CD8-positive, alpha-beta memory T cell (primary cell): ENCODE results near the gene DCAF15. TPM values are rescaled to one million over a fixed set of nuclear protein-coding genes. Genes with fewer than 3 reads are reported as not detected.
A peak's percentile ranks its signal among the peaks of the same experiment; 100 is the strongest.

Experiments used
- CTCF ChIA-PET: fragments of 350-600 bp; sonication (Branson Sonifier 250); formaldehyde crosslinking; loops from one replicate; lab custom pipeline; 2021; ENCODE audit warnings: antibody characterized with exemption; lab: Charles Lee
- POLR2A ChIA-PET: fragments of 350-600 bp; sonication (Branson Sonifier 250); formaldehyde crosslinking; loops from one replicate; lab custom pipeline; 2021; ENCODE audit warnings: antibody characterized with exemption; lab: Charles Lee
- DNase-seq, 5 donors: peaks; one replicate each; pipeline versions ENCODE4 v3.0.0 to v3.0.0-alpha.2; 2020 to 2022; ENCODE audit warnings: mixed read lengths in 1 of 5
- H3K27ac ChIP-seq: one replicate; pipeline ENCODE4 v1.7.0; 2013; ENCODE audit warnings: low read depth, mild to moderate bottlenecking, low read length, moderate library complexity
- H3K27me3 ChIP-seq: 2 replicates; pipeline ENCODE4 v1.7.0; 2013; ENCODE audit warnings: low read length, mild to moderate bottlenecking; ENCODE audit not compliant: insufficient read depth, poor library complexity, severe bottlenecking
- H3K36me3 ChIP-seq: 2 replicates; pipeline ENCODE4 v1.7.0; 2013; ENCODE audit warnings: mild to moderate bottlenecking, low read length, moderate library complexity; ENCODE audit not compliant: insufficient read depth
- H3K4me1 ChIP-seq: 2 replicates; pipeline ENCODE4 v1.7.0; 2013; ENCODE audit warnings: mild to moderate bottlenecking, low read length, moderate library complexity; ENCODE audit not compliant: insufficient read depth
- H3K4me3 ChIP-seq: 2 replicates; pipeline ENCODE4 v1.7.0; 2013; ENCODE audit warnings: mild to moderate bottlenecking, low read length
- H3K9me3 ChIP-seq: 2 replicates; pipeline ENCODE4 v1.7.0; 2013; ENCODE audit warnings: mild to moderate bottlenecking, low read length
- H3K27ac Mint-ChIP-seq, 8 donors: one replicate each; pipeline ENCODE4 v1.8.0; 2020 to 2021; ENCODE audit warnings: mixed read lengths in 8 of 8, mild to moderate bottlenecking in 6 of 8, inconsistent platforms in 3 of 8, moderate library complexity in 3 of 8
- H3K27me3 Mint-ChIP-seq, 2 donors: one replicate each; pipeline ENCODE4 v1.8.0; 2020 to 2021; ENCODE audit warnings: mixed read lengths in 2 of 2, mild to moderate bottlenecking in 1 of 2, moderate library complexity in 1 of 2
- H3K36me3 Mint-ChIP-seq, 3 donors: one replicate each; pipeline ENCODE4 v1.8.0; 2020 to 2021; ENCODE audit warnings: mixed read lengths in 3 of 3, inconsistent platforms in 1 of 3, mild to moderate bottlenecking in 1 of 3
- H3K4me1 Mint-ChIP-seq, 3 donors: one replicate each; pipeline ENCODE4 v1.8.0; 2020 to 2021; ENCODE audit warnings: mixed read lengths in 3 of 3, inconsistent platforms in 1 of 3, mild to moderate bottlenecking in 1 of 3
- H3K4me3 Mint-ChIP-seq, 7 donors: one replicate each; pipeline ENCODE4 v1.8.0; 2020 to 2021; ENCODE audit warnings: mixed read lengths in 7 of 7, mild to moderate bottlenecking in 6 of 7, moderate library complexity in 4 of 7, inconsistent platforms in 2 of 7
- H3K9me3 Mint-ChIP-seq, 5 donors: one replicate each; pipeline ENCODE4 v1.8.0; 2020 to 2022; ENCODE audit warnings: mixed read lengths in 5 of 5, mild to moderate bottlenecking in 3 of 5, moderate library complexity in 2 of 5, inconsistent platforms in 1 of 5
- polyA plus RNA-seq: library from polyadenylated mRNA; unstranded; fragments of 300-500 nt; fragmentation: Illumina TruSeq; gene quantifications from one replicate; pipeline ENCODE4 v1.2.3, GENCODE V29; 2021
- total RNA-seq, 2 experiments: library from RNA; stranded (reverse); gene quantifications; one replicate each; pipeline ENCODE4 v1.2.3, GENCODE V29; 2021

Gene DCAF15
- total and polyA plus RNA-seq, 3 experiments from 2014 or later = 8.0 to 66.5 (median 64.6) TPM

DNA sequence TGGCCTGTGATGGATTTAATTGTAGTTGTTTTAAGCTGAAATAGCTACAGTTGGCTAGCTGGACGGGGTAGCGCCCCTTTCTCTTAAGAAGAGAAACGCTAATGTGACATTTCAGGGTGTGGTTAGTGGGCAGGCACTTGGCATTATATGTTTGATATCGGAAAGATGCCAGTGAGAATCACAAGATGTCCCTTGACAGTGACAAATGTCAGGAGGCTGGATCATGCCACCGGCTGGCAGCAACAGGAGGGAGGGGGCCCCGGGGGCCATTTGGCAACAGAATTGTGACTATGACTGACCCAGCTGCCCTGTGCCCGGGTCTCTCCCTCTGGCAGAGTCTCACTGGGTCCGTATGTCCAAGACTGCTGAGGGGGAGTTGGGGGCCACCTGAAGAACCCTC, 4.7 kb downstream of the DCAF15 start:
- Mint-ChIP-seq H3K36me3 (peaks cover 0 to 72% (median 0%) of the 10 kb centered on the region in 3 donors), H3K9me3 (no peaks in the 10 kb centered on the region), H3K27me3 (no peaks in the 10 kb centered on the region), H3K4me3 (no peak overlapping the region), H3K27ac (peak overlapping the region in 1 of 8 donors; percentile 58), H3K4me1 (peaks cover 12 to 32% (median 16%) of the 10 kb centered on the region in 3 donors)
- Histone ChIP-seq H3K27ac (no peak overlapping the region), H3K4me1 (peaks cover 13% of the 10 kb centered on the region), H3K9me3 (no peaks in the 10 kb centered on the region), H3K27me3 (no peaks in the 10 kb centered on the region), H3K36me3 (peaks cover 36% of the 10 kb centered on the region), H3K4me3 (no peak overlapping the region)
- POLR2A ChIA-PET = no interaction called here
- CTCF ChIA-PET = interaction anchor here (1.4 kb wide), 1 partner anchor 25 kb away, joined by 3 read pairs; no protein-coding TSS in a partner anchor
- DNase-seq = no peak

DNA sequence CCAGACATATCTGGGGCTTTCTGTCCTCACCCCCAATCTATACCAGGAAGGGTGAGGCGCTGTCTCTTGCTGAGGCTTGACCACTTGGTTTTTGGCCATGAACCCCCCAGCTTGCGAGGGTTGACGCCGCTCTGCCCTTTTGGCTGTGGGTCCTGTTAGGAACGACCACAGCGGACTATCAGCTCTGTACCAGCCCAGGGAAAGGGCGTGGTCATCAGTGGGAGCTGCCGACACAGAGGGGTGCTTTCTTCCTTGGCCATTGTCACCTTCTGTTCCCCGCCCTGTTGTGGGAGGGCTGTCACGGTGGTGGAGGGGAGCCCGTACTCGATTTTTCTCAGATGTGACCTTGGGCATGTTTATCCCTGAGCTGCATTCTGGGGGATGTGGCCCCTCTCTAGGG, 5.7 kb downstream of the DCAF15 start:
- Mint-ChIP-seq H3K27ac (peak overlapping the region in 4 of 8 donors; percentile 26 to 61 (median 55)), H3K4me1 (peaks cover 10 to 27% (median 14%) of the 10 kb centered on the region in 3 donors), H3K9me3 (no peaks in the 10 kb centered on the region), H3K27me3 (no peaks in the 10 kb centered on the region), H3K36me3 (peaks cover 0 to 68% (median 0%) of the 10 kb centered on the region in 3 donors), H3K4me3 (peak overlapping the region in 1 of 7 donors; percentile 61)
- Histone ChIP-seq H3K4me3 (no peak overlapping the region), H3K27me3 (no peaks in the 10 kb centered on the region), H3K9me3 (no peaks in the 10 kb centered on the region), H3K36me3 (peaks cover 36% of the 10 kb centered on the region), H3K27ac (no peak overlapping the region), H3K4me1 (peaks cover 10% of the 10 kb centered on the region)
- no peak for DNase-seq
- CTCF ChIA-PET = interaction anchor here (1.1 kb wide), 1 partner anchor 113 kb away, joined by 3 read pairs; no protein-coding TSS in a partner anchor
- POLR2A ChIA-PET = no interaction called here

DNA sequence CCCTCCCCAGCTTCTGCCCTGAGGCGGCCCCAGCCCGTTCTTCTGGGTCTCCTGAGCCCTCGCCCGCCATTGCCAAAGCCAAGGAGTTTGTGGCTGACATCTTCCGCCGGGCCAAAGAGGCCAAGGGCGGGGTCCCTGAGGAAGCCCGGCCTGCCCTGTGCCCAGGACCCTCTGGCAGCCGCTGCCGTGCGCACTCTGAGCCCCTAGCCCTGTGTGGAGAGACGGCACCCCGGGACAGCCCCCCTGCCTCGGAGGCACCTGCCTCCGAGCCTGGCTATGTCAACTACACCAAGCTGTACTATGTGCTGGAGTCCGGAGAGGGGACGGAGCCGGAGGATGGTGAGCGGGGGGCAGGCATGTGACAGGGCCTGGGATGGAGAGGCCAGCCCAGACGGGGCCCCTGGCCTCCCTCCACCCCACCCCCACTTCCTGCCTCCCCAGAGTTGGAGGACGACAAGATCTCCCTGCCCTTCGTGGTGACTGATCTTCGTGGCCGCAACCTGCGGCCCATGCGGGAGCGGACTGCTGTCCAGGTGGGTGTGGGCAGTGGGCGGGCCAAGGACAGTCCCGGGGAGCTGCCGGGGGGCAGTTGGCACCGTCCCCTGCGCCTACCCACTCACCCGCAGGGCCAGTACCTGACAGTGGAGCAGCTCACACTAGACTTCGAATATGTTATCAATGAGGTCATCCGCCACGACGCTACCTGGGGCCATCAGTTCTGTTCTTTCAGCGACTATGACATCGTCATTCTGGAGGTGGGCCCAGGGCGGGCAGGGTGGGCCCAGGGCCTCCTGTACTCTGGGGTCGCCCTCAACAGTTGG, 7.0 kb downstream of the DCAF15 start:
- Mint-ChIP-seq H3K4me3 (no peak overlapping the region), H3K27ac (no peak overlapping the region), H3K27me3 (no peaks in the 10 kb centered on the region), H3K36me3 (peaks cover 0 to 67% (median 0%) of the 10 kb centered on the region in 3 donors), H3K9me3 (no peaks in the 10 kb centered on the region), H3K4me1 (peaks cover 3 to 14% (median 3%) of the 10 kb centered on the region in 3 donors)
- no peak overlapping the region for H3K4me3 ChIP-seq
- ChIA-PET POLR2A (interaction anchor here (0.5 kb wide), 1 partner anchor 77 kb away, joined by 3 read pairs; no protein-coding TSS in a partner anchor), CTCF (interaction anchor here (1.1 to 1.4 kb wide), 3 partner anchors 19 to 113 kb away, joined by 3 to 5 read pairs (median 3); partner anchors contain the start of gene MISP3)
- H3K9me3 ChIP-seq = no peaks in the 10 kb centered on the region
- H3K36me3 ChIP-seq = peaks cover 36% of the 10 kb centered on the region
- H3K27ac ChIP-seq = no peak overlapping the region
- no peaks in the 10 kb centered on the region for H3K27me3 ChIP-seq
- H3K4me1 ChIP-seq = no peaks in the 10 kb centered on the region
- no peak for DNase-seq

DNA sequence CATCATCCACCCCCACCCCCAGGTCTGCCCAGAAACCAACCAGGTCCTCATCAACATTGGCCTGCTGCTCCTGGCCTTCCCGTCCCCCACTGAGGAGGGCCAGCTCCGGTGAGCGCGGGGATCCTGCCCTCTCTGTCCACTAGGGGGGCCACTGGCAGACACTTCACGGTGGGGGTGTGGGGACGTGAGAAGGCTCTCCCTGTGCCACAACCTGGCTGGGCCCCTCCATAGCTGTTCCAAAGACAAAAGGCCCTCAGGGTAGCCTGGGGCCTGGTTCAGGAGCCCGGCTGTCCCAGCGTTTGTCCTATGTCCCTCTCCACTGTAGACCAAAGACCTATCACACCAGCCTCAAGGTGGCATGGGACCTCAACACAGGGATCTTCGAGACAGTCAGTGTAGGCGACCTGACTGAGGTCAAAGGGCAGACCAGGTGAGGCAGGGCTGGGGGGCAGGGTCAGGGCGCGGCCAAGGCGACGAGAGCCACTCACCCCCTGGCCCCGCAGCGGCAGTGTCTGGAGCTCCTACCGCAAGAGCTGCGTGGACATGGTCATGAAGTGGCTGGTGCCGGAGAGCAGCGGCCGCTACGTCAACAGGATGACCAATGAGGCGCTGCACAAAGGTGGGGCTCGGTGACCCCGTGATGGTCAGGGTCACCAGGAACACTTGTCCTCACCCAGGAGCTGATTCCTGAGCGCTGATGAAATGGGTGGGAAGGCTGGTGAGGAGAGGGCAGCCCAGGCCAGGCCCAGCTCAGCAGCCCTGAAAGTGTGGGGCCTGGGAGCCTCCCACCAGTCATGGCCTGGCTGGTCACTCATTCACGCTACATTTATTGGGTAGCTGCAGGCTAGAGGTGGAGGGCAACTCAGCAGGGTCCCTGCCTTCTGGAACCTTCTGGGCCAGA, 7.9 kb downstream of the DCAF15 start:
- peaks cover 0 to 11% (median 0%) of the 10 kb centered on the region in 3 donors for H3K4me1 Mint-ChIP-seq
- no peaks in the 10 kb centered on the region for H3K27me3 Mint-ChIP-seq
- ChIA-PET POLR2A (interaction anchor here (1.2 kb wide), 1 partner anchor 72 kb away, joined by 4 read pairs; the partner anchor contains the start of gene IL27RA), CTCF (interaction anchor here (1.0 to 1.4 kb wide), 4 partner anchors 18 to 112 kb away, joined by 3 to 5 read pairs (median 4); partner anchors contain the start of gene MISP3)
- H3K4me3 Mint-ChIP-seq = peak overlapping the region in 1 of 7 donors; percentile 34
- no peaks in the 10 kb centered on the region for H3K9me3 Mint-ChIP-seq
- no peaks in the 10 kb centered on the region for H3K9me3 ChIP-seq
- no peaks in the 10 kb centered on the region for H3K4me1 ChIP-seq
- H3K36me3 Mint-ChIP-seq = peaks cover 0 to 70% (median 0%) of the 10 kb centered on the region in 3 donors
- no peak overlapping the region for H3K27ac ChIP-seq
- H3K27me3 ChIP-seq = no peaks in the 10 kb centered on the region
- H3K36me3 ChIP-seq = peaks cover 40% of the 10 kb centered on the region
- H3K4me3 ChIP-seq = no peak overlapping the region
- DNase-seq = peak in 2 of 5 donors; percentile 36 to 65
- H3K27ac Mint-ChIP-seq = peak overlapping the region in 1 of 8 donors; percentile 5

DNA sequence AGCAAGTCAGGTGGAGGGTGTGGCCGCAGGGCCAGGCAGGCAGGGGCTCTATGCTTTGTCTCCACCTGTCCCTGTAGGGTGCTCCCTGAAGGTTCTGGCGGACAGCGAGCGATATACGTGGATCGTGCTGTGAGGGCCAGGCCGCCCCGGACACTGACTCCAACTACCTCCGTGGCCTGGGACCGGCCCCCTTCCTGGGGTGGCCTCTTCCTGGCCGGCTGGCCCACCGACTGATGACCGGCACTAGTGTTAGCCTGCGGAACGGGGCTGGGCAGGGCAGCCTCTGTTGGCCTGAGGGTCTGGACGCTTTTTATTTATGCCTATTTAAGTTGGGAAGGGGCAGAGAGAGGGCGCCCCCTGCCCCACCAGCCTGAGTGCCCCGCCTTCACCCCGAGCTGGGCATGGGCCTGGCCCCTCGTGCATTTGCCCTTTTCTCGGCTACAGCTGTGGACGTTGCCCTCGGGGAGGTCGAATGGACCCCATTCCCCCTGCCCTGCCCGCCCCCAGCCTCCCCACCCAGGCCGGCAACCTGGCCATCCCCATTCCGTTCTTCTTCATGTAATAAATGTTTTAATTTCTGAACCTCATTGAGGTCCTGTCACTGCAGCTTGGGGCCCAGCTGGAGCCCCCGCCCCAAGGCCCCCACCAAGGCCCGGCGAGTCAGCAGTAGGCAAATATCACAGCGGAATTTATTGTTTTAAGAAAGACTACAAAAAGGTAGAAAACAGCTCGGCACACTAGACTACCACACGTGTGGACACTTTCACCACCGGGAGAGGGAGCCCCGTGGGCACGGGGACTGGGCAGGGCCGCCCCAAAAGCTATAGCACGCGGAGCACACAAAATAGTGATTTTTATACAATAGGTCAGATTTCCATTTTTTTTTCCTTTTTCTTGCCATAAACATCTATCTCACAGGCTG, 8.8 kb downstream of the DCAF15 start:
- Histone ChIP-seq H3K9me3 (no peaks in the 10 kb centered on the region), H3K27me3 (no peaks in the 10 kb centered on the region), H3K36me3 (peaks cover 32% of the 10 kb centered on the region), H3K4me1 (no peaks in the 10 kb centered on the region), H3K27ac (no peak overlapping the region), H3K4me3 (no peak overlapping the region)
- H3K36me3 Mint-ChIP-seq = peaks cover 0 to 69% (median 0%) of the 10 kb centered on the region in 3 donors
- no peaks in the 10 kb centered on the region for H3K9me3 Mint-ChIP-seq
- POLR2A ChIA-PET = interaction anchor here (0.6 to 1.2 kb wide), 3 partner anchors 69 to 71 kb away, joined by 3 to 4 read pairs (median 3); partner anchors contain the start of gene IL27RA
- DNase-seq = no peak
- no peaks in the 10 kb centered on the region for H3K27me3 Mint-ChIP-seq
- CTCF ChIA-PET = interaction anchor here (1.0 to 1.4 kb wide), 2 partner anchors 17 to 80 kb away, joined by 4 to 5 read pairs; no protein-coding TSS in a partner anchor
- peaks cover 0 to 11% (median 0%) of the 10 kb centered on the region in 3 donors for H3K4me1 Mint-ChIP-seq
- H3K27ac Mint-ChIP-seq = peak overlapping the region in 3 of 8 donors; percentile 5 to 46 (median 38)
- H3K4me3 Mint-ChIP-seq = no peak overlapping the region

DNA sequence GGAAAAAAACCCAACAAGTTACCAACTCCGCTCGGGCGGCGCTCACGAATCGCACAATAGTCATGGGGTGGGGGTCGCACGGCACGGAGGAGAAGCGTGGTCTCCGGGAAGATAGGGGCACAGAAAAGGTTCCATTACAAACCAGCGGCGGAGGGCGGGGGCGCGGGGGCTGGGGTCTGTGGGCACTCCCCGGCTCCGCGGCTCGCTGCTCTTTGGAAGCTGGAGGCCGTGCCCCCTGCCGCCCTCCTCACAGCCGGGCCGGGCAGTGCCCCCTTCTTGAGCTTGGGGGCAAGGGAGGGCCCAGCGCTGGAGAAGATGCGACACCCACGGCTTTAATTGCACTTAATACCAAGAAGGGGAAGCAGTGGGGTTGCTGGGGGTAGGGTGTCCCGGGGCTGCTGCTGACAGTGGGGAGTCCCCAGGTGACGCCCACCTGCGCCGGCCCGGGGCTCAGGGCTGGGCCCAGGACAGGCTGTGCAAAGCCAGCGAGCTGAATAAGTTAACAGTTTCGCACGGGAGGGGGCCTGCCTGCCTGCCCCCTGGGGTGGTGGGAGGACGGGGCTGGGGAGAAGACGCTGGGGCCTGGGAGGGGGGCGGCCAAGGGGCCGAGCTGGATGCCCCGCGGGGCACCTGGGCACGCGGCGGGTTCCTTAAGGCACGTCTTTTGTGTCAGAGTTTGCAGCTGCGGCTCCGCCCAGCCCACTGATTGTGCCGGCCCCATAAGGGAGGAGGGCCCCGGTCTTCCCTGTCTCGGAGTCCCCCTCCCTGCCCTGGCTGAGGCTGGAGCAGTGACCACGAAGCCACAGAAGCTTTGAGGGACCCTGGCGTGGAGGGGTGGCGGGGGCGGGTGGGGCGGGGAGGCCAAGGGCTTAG, 9.8 kb downstream of the DCAF15 start:
- POLR2A ChIA-PET = interaction anchor here (1.0 kb wide), 1 partner anchor 70 kb away, joined by 3 read pairs; no protein-coding TSS in a partner anchor
- H3K27ac ChIP-seq = no peak overlapping the region
- DNase-seq = no peak
- H3K4me1 ChIP-seq = no peaks in the 10 kb centered on the region
- no peak overlapping the region for H3K4me3 ChIP-seq
- H3K36me3 ChIP-seq = peaks cover 25% of the 10 kb centered on the region
- Mint-ChIP-seq H3K9me3 (no peaks in the 10 kb centered on the region), H3K4me3 (no peak overlapping the region), H3K4me1 (peaks cover 0 to 9% (median 0%) of the 10 kb centered on the region in 3 donors), H3K27ac (peak overlapping the region in 1 of 8 donors; percentile 46), H3K36me3 (peaks cover 0 to 68% (median 0%) of the 10 kb centered on the region in 3 donors), H3K27me3 (no peaks in the 10 kb centered on the region)
- CTCF ChIA-PET = no interaction called here
- H3K9me3 ChIP-seq = no peaks in the 10 kb centered on the region
- no peaks in the 10 kb centered on the region for H3K27me3 ChIP-seq
